Activated gamma-delta T cell treated with Interleukin-2 at 50 U/mL for 16 hours (primary cell): ENCODE measurements around the gene ZNF687.
A peak's percentile ranks its signal among the peaks of the same experiment; 100 is the strongest.

Experiments
- DNase-seq: peaks from one replicate; pipeline ENCODE4 v3.0.0-alpha.2; 2020

Gene ZNF687

DNA sequence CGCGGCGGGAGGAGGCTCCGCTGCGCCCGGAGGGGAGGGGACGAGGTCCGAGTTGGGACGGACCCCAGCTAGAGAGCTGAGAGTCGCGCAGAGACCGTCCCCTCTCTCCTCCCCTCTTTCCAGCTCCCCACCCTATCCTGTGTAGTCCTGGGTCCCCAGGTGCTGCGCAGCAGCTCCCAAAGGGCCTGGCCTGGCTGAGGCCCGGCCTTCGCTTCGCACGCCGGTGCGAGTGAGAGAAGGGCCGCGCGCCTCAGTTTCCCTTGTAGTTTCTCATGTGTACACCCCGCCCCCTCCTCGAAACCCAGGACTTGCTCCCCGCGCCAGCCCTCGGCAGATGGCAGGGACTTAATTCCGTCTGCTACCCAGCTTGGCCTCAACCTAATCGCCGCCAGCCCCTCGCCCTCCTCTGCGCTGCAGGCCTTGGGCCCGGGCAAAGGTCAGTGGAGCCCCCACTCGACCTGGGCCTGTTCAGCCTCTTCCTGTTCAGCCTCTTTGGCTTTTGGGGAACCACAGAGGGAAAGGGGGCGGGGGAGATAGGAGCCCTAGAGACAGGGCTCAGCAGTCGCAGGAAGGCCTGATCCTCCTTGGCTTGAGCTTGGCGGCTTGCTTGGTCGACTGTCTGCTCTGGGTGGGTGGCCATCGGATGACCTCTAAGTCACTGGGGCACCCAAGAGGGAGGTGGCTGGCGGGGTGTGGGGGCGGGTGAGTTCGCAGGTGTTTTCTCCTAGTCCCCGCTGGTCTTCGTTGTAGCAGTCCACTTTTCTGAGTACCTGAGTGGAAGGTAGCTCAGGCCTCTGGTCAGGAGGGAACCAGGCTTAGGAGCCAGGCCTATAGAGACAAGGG is 1.0 kb downstream of the ZNF687 start:
- no peak for DNase-seq

DNA sequence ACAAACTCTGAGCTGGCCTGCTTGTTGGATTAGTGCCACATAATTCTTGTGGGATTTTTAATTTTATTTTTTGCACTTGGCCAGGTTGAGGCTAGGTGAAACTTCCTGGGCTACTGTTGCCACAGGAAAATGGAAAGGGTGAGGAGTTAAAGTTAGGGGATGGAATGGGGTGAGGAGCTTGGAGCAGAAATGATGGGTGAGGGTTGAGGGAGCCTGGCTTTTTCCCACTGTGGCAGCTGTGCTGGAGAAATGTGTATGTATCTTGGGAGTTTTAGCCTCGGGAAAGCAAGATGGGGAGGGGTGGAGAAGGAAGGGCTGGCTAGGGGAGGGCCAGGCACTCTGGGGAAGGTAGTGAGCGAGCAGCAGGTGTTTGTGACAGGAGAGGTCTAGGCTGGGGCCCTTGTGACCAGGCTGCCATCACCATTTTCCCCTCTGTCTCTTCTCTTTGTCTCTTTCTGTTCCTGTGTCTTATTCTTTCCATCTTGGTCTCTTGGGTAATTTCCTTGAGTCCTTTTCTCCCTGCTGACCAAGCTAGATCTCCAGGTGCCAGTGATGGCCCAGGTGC is 2.0 kb downstream of the ZNF687 start:
- no peak for DNase-seq

DNA sequence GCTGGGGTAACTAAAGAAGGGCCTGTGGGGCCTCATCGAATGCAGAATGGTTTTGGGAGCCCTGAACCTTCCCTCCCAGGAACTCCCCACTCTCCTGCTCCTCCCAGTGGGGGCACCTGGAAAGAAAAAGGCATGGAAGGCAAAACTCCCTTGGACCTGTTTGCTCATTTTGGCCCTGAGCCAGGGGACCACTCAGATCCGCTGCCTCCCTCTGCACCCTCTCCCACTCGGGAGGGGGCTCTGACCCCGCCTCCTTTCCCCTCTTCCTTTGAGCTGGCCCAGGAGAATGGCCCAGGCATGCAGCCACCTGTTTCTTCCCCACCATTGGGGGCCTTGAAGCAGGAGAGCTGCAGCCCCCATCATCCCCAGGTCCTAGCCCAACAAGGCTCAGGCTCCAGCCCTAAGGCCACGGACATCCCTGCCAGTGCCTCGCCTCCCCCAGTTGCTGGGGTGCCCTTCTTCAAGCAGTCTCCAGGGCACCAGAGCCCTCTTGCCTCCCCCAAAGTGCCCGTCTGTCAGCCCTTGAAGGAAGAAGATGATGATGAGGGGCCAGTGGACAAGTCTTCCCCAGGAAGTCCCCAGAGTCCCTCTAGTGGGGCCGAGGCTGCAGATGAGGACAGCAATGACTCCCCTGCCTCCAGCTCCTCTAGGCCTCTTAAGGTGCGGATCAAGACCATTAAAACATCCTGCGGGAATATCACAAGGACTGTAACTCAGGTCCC is 4.7 kb downstream of the ZNF687 start:
- DNase-seq = no peak

DNA sequence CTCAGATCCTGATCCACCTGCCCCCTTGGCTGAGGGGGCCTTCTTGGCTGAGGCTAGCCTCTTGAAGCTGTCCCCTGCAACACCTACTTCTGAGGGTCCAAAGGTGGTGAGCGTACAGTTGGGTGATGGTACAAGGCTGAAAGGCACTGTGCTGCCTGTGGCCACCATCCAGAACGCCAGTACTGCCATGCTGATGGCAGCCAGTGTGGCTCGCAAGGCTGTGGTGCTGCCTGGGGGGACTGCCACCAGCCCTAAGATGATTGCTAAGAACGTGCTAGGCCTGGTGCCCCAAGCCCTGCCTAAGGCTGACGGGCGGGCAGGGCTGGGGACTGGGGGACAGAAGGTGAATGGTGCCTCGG is 5.2 kb downstream of the ZNF687 start:
- DNase-seq = no peak

DNA sequence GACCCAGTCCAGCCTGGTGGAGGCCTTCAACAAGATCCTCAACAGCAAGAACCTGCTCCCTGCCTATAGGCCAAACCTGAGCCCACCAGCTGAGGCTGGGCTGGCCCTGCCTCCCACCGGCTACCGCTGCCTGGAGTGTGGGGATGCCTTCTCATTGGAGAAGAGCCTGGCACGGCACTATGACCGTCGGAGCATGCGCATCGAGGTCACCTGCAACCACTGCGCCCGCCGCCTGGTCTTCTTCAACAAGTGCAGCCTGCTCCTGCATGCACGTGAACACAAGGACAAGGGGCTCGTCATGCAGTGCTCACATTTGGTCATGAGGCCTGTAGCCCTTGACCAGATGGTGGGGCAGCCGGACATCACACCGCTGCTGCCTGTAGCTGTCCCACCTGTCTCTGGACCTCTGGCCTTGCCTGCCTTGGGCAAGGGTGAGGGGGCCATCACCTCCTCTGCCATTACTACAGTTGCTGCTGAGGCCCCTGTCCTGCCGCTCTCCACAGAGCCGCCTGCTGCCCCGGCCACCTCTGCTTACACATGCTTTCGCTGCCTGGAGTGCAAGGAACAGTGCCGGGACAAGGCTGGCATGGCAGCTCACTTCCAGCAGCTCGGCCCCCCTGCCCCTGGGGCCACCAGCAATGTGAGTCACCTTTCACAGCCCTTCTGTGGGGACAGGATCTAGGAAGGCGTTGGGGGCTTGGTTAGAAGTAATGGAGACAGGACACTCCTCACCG is 5.8 kb downstream of the ZNF687 start:
- no peak for DNase-seq

DNA sequence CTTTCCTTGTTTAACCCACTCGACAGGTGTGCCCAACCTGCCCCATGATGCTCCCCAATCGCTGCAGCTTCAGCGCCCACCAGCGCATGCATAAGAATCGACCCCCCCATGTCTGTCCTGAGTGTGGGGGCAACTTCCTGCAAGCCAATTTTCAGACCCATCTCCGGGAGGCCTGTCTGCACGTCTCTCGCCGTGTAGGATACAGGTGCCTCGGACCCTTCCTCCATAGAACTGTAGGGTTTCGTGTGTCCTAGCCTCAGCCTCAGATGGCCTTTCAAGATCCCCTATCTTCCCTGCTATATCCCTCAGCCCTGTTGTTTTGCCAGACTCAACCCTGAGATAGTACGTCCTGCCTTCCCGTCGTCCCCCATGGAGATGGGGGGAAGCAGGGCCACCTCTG is 6.4 kb downstream of the ZNF687 start:
- no peak for DNase-seq

DNA sequence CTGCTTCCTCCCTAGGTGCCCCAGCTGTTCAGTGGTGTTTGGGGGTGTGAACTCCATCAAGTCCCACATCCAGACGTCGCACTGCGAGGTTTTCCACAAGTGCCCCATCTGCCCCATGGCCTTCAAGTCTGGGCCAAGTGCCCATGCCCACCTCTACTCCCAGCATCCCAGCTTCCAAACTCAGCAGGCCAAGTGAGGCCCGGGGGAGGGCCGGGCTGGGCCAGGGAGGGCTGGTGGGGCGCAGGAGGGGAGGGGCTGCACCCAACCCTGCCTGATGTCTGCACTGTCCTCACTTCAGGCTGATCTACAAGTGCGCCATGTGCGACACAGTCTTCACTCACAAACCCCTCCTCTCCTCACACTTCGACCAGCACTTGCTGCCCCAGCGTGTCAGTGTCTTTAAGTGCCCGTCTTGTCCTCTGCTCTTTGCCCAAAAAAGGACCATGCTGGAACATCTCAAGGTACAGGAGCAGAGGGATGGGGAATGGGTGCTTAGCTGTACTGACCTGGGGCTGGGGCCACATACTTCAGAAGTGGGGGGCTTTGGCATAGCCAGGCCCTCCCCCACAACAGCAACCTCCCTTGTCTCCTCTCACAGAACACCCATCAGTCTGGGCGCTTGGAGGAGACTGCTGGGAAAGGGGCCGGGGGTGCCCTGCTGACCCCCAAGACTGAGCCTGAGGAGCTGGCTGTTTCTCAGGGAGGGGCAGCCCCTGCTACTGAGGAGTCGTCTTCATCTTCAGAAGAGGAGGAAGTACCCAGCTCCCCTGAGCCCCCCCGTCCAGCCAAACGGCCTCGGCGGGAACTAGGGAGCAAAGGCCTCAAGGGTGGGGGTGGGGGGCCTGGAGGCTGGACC is 7.2 kb downstream of the ZNF687 start:
- DNase-seq = no peak

DNA sequence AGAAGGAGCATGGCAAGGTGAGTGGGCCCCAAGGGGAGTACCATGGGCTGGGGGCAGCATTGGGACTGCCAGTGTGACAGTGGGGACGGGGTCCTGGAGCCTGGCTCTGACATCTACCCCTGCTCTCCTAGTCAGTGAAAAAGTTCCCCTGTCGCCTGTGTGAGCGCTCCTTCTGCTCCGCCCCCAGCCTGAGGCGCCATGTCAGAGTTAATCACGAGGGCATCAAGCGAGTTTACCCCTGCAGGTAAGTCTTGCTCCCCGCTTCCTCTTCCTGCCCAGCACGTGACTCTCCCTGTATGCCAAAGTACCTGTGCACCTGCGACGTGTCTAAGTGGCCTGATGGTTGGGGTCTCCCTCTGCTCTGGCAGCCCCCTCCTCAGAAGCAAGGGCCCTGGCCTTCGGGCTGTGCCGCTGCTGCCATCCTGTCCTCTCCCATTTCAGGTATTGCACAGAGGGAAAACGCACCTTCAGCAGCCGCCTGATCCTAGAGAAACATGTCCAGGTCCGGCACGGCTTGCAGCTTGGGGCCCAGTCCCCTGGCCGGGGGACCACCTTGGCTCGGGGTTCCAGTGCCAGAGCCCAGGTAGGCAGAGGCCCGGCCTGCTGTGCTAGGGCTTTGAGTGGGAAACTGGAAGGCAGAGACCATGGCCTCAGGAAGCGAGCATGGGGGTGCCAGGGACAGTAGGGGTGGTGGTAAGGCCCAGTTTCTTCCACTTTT is 8.1 kb downstream of the ZNF687 start:
- no peak for DNase-seq

DNA sequence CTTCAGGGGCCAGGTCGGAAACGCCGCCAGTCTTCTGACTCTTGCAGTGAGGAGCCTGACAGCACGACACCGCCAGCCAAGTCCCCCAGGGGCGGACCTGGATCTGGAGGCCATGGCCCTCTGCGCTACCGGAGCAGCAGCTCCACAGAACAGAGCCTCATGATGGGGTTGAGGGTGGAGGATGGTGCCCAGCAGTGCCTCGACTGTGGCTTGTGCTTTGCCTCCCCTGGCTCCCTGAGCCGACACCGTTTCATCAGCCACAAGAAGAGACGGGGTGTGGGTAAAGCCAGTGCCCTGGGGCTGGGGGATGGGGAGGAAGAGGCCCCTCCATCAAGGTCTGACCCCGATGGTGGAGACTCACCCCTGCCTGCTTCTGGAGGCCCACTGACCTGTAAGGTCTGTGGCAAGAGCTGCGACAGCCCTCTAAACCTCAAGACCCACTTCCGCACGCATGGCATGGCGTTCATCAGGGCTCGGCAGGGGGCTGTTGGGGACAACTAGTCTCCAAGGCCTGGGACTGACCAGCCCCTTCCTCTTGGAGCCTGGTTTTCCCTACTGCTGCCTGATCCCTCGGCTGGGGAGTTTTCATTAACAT is 8.7 kb downstream of the ZNF687 start:
- no peak for DNase-seq

DNA sequence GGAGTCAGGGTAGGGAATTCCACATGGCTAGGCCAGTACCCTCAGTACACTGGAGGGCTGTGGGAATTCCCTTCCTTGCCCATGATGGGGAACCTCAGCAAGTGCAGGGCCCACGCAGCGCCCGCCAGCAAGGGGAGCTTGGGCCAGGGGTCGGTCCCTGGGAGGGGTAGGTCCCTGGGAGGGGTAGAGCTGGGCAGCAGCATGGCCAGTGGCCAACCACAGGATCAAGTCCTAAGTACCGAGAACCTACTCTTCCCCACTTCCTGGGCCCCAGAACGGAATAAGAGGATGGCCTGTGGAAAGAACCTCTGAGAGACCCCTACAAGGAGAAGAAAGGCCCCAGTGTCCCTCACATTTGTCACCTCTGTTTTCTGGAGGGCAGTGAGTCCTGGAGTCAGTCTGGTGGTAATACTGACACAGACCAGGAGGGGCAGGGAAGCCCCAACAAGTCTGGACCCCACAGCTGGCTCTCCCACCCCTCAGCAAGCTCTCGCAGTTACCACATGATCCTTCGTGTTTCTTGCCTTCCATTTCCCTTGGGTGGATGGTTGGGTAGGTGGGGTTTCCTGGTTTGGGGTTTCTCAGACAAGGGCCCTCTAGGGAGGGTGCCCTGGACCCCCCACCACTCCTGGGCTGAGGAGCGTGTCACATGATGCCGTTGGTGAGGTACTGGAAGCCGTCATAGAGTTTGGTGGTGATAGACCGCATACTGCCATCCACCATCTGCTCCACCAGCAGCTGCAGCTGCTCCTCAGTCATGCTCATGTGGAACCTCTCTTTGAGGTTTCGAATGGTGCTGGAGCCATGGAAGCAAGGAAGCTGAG is 10.3 kb downstream of the ZNF687 start:
- DNase-seq = no peak

DNA sequence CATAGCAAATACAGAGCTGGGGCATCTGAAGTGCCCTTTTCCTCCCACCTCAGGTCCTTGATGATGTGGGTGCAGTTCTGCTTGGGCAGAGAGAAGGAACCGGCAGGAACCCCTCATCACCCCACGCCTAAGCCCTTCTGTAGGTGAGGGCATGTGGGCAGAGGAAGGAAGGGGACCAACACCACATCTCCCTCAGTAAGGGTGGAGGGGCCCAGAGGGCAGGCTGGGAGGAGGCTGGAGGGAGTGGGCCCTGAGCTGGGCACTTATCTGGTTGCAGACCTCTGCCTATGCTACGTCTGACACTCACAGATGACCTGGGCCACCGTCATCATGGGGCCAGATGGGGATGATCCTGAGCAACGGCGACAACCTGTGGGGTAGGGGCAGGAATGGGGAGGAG is 11.0 kb downstream of the ZNF687 start:
- no peak for DNase-seq

DNA sequence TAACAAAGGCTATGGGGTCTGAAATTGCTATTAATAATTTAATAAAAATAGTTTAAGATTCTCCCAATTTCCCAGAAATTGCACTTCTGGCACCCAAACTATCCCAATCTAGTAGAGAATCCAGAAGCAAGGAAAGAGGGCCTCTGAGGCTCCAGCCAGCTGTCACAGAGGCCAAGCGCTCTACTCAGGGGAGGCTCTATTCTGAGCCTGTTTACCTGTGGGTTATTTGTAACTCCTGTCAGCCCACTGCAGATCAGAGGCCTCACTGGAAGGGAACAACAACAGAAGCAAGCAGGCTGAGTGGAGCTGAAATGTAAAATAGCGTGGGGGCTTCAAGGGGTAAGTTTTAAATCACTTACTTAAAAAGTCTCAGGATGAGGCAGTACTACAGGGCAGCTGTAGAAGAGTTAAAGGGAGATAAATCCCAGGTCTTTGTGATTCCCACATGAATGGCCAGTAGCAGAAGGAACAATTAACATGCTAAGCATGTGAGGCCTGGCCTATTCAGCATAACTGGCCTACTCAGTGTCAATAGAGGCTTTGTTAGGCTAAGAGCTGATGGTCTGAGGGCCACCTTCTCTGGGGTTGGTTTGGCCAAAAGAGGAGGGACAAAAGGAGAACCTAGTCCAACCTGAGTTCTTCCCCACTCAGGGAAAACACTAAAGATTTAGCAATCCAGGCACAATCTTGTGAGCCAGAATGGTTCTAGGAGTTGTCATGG is 12.8 kb downstream of the ZNF687 start:
- no peak for DNase-seq

DNA sequence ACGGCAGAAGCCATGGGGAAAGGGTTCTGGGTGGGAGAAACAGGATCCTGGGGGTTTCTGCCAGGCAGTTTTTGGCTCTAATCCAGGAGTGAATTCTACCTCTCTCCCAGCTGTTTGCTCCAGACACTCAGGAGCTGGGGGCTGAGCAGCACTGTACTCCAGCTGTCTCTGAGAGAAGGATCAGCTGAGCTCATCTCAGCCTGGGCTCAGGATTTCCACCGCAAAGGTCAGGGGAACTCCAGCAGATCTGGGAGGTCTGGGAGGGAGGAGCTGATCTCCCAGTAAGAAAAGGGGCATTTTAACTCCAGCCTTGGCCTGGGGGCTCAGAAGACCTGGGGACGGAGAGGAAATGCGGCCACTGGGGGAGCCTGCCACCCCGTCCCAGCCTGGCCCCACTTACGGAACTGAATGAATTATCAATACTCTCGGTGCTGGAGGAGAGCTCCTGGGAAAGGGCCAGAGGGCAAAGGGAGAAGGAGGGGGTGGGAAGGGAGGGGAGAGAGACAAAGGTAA is 27.8 kb downstream of the ZNF687 start:
- no peak for DNase-seq

DNA sequence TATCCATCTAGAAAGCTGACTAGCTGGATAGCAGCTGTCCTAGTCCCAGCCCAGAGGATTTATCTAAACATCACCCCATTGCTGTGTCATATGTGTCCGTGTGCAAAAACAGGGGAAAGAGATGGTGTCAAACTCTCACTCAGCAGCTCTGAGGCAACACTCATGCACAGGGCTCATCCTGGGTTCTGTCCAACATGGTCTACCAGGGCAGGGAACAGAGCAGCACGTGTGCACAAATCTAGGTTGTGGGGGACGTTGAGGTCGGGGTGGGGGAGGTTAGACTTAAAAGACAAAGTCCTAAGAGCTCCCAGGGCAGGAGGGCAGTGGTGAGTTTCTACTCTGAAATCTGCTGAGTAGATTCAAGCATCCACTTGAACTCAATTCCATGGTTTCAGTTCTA is 28.9 kb downstream of the ZNF687 start:
- no peak for DNase-seq

DNA sequence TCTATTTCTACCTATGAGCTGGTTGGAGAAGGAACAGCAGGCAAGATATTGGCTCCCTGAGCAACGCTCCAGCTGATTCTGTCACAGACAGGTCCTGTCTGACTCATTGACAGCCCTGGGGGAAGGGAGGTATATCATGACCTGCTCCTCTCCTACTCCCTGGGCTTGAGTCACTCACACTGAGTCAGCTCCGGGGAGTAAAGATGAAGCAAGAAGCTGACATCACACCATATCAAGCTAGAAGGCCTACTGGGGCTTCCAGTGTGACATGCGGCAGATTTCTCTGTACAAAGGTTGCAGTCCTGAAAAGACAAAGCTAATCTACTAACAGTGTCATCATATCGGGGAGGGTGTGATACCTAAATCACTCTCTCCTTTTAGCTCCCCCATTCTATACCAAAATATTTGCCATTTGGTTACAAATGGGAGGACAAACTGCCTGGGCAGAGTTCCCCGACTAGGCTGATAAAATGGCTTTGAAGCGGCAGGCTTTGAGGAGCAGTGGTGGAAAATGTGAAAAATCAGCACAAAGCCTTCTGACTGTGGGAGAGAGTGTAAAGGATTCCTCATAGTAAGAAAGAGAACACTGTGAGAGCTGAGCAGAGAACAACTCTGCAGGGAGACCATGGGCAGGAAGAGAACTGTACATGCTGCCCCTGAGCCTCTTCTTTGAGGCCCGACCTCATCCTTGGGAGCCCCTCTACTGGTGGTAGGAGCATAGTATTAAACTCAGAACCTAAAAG is 29.7 kb downstream of the ZNF687 start:
- peak; percentile 68 for DNase-seq

DNA sequence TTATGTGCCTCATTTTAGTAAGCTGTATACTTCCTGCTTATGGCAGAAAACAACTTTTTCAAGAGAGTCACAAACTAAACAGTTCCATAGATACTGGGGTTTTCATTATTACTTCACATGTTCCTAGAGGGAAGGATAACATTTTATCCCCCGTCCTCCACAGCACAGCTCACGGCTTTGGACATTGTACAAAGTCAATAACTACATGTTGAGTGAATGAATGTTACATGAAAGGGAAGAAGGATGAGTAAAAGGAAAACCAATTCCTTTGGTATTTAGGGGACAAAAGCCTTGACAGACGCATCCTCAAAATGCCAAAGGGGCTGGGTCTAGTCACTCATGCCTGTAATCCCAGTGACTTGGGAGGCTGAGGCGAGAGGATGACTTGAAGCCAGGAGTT is 30.3 kb downstream of the ZNF687 start:
- DNase-seq = no peak

DNA sequence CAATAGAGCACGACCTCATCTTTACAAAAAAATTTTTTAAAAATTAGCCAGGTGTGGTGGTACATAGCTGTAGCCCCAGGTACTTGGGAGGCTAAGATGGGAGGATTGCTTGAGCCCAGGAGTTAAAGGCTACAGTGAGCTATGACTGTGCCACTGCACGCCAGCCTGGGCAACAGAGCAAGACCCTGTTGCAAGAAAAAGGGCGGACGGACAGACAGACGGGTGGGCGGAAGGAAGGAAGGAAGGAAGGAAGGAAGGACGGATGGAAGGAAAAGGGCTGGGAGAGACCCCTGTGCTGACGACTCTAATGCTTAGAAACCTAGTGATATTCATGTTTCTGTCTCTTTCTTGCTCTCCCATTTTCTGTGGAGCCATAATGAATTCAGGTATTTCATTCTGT is 30.7 kb downstream of the ZNF687 start:
- no peak for DNase-seq

DNA sequence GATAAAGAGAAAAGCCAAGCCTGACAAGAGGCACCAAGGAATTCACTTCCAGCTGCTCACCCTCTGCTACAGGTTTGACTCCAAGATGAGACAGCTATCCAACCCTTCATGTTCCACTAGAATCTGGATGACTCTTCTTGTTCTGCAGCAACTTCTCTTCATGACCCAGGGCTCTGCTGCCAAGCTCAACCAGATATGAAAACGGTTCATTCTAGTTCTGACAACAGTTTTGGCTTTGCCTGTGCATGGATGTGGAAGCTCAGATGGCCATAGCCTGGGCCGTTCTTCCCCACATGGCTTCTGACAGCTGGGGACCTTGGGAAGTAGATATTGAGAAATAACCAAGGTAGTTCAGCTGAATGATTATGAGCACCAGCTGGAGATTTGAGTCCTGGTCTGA is 31.4 kb downstream of the ZNF687 start:
- DNase-seq = no peak
